Nephron progenitor cell (in vitro differentiated cells): Measurements from ENCODE around the gene EME2.

Experiments used
- DNase-seq: peaks from one replicate; pipeline ENCODE4 v3.0.0; 2021
- H3K27ac Mint-ChIP-seq: 2 replicates; pipeline ENCODE4 v1.8.0; 2021; ENCODE audit warnings: mild to moderate bottlenecking, moderate library complexity, mixed read lengths
- H3K27me3 Mint-ChIP-seq: 2 replicates; pipeline ENCODE4 v1.8.0; 2021; ENCODE audit warnings: mild to moderate bottlenecking, low read depth, mixed read lengths; ENCODE audit not compliant: poor library complexity
- H3K36me3 Mint-ChIP-seq: 2 replicates; pipeline ENCODE4 v1.8.0; 2021; ENCODE audit warnings: low read depth, mixed read lengths
- H3K4me1 Mint-ChIP-seq: 2 replicates; pipeline ENCODE4 v1.8.0; 2021; ENCODE audit warnings: mixed read lengths
- H3K4me3 Mint-ChIP-seq: 2 replicates; pipeline ENCODE4 v1.8.0; 2021; ENCODE audit warnings: mild to moderate bottlenecking, moderate library complexity, mixed read lengths
- H3K9me3 Mint-ChIP-seq: 2 replicates; pipeline ENCODE4 v1.8.0; 2021; ENCODE audit warnings: mild to moderate bottlenecking, moderate library complexity, mixed read lengths
- CTCF ChIP-seq: fragments of 200-600 bp; sonication (generic); IDR thresholded peaks from 2 replicates; pipeline ENCODE4 v1.5.0; 2021; ENCODE audit warnings: antibody characterized with exemption

EME2 gene

DNA sequence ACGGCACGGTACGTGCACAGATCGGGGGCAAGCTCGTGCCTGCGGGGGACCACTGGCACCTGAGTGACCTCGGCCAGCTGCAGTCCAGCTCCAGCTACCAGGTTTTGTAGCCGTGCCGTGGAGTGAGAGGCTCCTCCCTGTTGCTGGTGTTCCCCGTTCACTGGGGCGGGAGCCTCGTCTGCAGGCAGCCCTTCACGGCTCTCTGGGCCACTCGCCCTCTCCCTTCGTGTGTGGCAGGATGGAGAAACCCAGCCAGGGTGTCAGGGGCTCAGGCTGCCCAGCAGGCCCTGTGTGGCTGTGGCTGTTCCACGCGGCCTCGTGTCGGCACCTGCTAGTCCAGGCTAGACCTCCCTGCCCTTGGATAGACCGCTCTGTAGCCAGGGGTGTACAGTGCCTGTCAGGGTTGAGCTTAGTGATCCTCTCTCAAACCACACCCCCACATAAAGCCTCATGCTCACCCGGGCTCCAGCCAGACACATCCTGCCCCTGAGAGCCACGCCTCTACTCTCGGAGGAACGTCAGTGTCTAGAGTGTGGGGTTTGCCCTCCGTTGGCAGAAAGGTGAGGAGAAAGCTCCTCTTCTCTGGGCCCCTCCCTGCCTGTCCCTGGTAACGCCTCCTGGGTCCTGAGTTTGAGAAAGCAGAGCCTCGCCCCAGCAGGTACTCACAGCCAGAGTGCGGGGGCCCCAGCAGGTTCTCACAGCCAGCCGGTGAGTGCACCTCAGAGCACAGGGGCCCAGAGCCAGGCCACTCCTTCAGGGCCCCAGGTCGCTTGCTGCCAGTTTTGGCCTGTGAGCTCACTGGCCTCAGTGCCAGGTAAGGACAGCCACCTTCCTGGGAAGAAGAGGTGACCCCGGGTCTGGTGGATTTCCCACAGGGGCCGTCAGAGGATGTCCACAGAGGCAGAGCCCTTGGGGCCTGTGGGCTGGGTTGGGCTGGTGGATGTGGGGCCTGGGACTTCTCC lies 29.0 kb upstream of the EME2 start:
- no peaks in the 10 kb centered on the region for H3K27me3 Mint-ChIP-seq
- no peak for DNase-seq

DNA sequence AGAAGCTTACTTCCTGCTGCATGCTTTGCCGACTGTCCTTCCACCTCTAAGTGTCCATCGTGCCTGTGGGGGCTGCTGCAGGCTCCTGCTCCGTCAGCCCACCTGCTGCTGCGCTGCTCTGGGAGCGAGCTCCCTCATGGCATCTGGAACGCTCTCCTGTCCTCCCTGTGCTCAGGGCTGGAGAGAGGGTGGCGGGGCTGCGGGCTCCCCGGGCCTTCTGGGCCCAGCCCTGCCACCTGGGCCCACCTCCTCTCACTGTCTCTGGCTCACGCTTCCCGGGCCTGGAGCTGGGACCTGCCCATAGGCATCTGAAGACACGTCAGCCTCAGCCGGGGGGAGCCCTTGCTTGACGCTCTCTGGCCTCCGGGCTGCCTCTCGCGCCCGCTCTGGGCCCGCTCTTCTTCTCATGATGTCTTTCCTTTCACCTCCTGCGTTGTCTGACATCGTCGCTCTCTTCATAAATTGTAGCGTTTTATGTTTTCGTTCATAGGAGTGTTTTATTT lies 28.2 kb upstream of the EME2 start:
- Mint-ChIP-seq H3K27ac (no peak overlapping the region), H3K36me3 (peaks cover 11% of the 10 kb centered on the region), H3K9me3 (no peaks in the 10 kb centered on the region), H3K4me3 (no peak overlapping the region), H3K4me1 (no peaks in the 10 kb centered on the region), H3K27me3 (no peaks in the 10 kb centered on the region)
- DNase-seq, result no peak
- TF ChIP-seq CTCF, result no peak

More for the DNA sequence above, 29.0 kb upstream of the EME2 start:
- H3K4me3 Mint-ChIP-seq, result no peak overlapping the region
- no peak for TF ChIP-seq CTCF
- peaks cover 7% of the 10 kb centered on the region for H3K36me3 Mint-ChIP-seq
- no peak overlapping the region for H3K27ac Mint-ChIP-seq
- H3K9me3 Mint-ChIP-seq, result no peaks in the 10 kb centered on the region
- H3K4me1 Mint-ChIP-seq, result no peaks in the 10 kb centered on the region

DNA sequence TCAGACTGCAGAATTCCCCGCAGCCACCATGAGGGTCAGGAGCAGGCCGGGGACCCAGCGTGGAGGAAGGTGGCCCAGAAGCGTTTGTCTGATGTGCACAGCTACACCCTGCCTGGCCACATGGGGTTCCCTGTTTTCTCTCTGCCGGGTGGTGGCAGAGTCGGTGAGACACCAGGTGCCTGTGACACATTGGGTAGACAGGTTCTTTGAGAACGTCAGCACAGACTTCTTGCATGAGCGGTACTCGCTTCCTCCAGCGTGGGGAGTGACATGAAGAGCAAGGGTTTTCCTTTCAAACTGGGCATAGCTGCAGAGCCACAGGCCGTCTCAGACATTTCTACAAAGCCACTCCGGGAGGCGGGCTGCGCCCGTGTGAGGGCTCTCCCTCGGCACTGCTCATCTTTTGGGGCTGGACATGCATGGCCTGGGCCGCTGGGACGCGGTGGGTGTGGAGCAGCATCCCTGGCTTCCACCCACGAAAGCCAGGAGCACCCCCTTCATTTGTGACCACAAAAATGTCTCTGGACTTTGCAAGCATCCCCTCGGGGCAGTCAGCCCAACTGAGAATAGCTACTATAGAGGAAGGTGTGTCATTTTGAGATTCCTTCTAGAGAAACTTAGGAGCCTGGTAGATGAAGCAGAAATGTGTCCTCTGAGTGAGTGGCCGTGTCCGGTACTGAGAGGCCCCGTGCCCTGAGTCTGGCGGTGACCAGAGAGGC lies 27.3 kb upstream of the EME2 start:
- H3K4me1 Mint-ChIP-seq, result no peaks in the 10 kb centered on the region
- no peak for DNase-seq
- no peak overlapping the region for H3K4me3 Mint-ChIP-seq
- peak overlapping the region; percentile 51 for H3K27ac Mint-ChIP-seq
- TF ChIP-seq CTCF, result no peak
- no peaks in the 10 kb centered on the region for H3K27me3 Mint-ChIP-seq
- peaks cover 11% of the 10 kb centered on the region for H3K36me3 Mint-ChIP-seq
- H3K9me3 Mint-ChIP-seq, result no peaks in the 10 kb centered on the region

- H3K27me3 Mint-ChIP-seq, result no peaks in the 10 kb centered on the region
- no peak for DNase-seq
- TF ChIP-seq CTCF, result no peak
- H3K4me3 Mint-ChIP-seq, result no peak overlapping the region
- H3K36me3 Mint-ChIP-seq, result peaks cover 11% of the 10 kb centered on the region
- H3K4me1 Mint-ChIP-seq, result no peaks in the 10 kb centered on the region
- no peaks in the 10 kb centered on the region for H3K9me3 Mint-ChIP-seq
- peak overlapping the region; percentile 51 for H3K27ac Mint-ChIP-seq
Measured at GRCh38 chr16:1745900-1746692, 26.5 kb upstream of the EME2 start.

DNA sequence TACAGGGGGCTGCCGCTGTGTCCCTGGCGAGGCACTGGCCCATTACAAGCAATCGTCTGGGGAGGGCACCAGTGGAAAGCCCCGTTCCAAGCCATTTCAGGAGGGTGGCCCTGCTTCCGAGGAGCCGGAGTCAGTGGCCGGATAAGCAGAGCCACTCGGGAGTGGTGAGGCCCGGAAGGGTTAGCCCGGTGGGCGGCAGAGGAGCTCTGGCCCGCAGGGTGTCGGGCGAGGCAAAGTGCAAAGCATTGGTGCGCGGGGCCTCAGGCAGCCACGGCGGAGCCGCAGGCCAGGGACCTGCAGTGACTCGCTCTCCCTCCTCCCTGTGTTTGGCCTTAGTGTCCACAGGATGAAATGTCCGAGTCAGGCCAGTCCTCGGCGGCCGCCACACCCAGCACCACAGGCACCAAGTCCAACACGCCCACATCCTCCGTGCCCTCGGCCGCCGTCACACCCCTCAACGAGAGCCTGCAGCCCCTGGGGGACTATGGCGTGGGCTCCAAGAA lies 25.9 kb upstream of the EME2 start:
- Mint-ChIP-seq H3K36me3 (peaks cover 12% of the 10 kb centered on the region), H3K27ac (no peak overlapping the region), H3K4me1 (no peaks in the 10 kb centered on the region), H3K27me3 (no peaks in the 10 kb centered on the region), H3K4me3 (no peak overlapping the region), H3K9me3 (no peaks in the 10 kb centered on the region)
- TF ChIP-seq CTCF, result no peak
- DNase-seq, result no peak
